Measurements from ENCODE around the gene BCL6.
A peak's percentile ranks its signal among the peaks of the same experiment; 100 is the strongest.

BCL6 gene

GRCh38 chr3:187745201-187746058 lies at the start of gene BCL6:
TSS of gene BCL6 (minus strand) at chr3:187745468. CDS start at chr3:187733693, 11,775 bp downstream.
- peak; percentile 94 for FAIRE-seq

GRCh38 chr3:187794731-187795130 lies 49.5 kb upstream of the BCL6 start:
- FAIRE-seq, result no peak

- FAIRE-seq, result no peak
These were observed 48.4 kb upstream of the BCL6 start for GRCh38 chr3:187793618-187794017.

GRCh38 chr3:187792521-187792920 lies 47.3 kb upstream of the BCL6 start:
- no peak for FAIRE-seq

GRCh38 chr3:187789872-187790271 lies 44.6 kb upstream of the BCL6 start:
- FAIRE-seq, result no peak

GRCh38 chr3:187788984-187789857 lies 44.0 kb upstream of the BCL6 start:
- FAIRE-seq, result no peak

- no peak for FAIRE-seq
These were observed 37.8 kb upstream of the BCL6 start for GRCh38 chr3:187783098-187783497.

GRCh38 chr3:187782006-187782405 lies 36.7 kb upstream of the BCL6 start:
- no peak for FAIRE-seq

GRCh38 chr3:187781001-187781400 lies 35.7 kb upstream of the BCL6 start:
- no peak for FAIRE-seq

- no peak for FAIRE-seq
These were observed 33.5 kb upstream of the BCL6 start for GRCh38 chr3:187778726-187779125.

GRCh38 chr3:187777331-187777941 lies 32.2 kb upstream of the BCL6 start:
- no peak for FAIRE-seq

- FAIRE-seq, result no peak
These were observed 30.3 kb upstream of the BCL6 start for GRCh38 chr3:187775549-187775948.

- FAIRE-seq, result no peak
These were observed 29.0 kb upstream of the BCL6 start for GRCh38 chr3:187774185-187774789.

GRCh38 chr3:187773233-187774184 lies 28.2 kb upstream of the BCL6 start:
- FAIRE-seq, result no peak

GRCh38 chr3:187770224-187770623 lies 25.0 kb upstream of the BCL6 start:
- FAIRE-seq, result no peak

GRCh38 chr3:187769771-187770170 lies 24.5 kb upstream of the BCL6 start:
- FAIRE-seq, result no peak

GRCh38 chr3:187767266-187768012 lies 22.2 kb upstream of the BCL6 start:
- FAIRE-seq, result no peak

- no peak for FAIRE-seq
These were observed 20.1 kb upstream of the BCL6 start for GRCh38 chr3:187765342-187765741.

- no peak for FAIRE-seq
These were observed 18.8 kb upstream of the BCL6 start for GRCh38 chr3:187763850-187764648.

- no peak for FAIRE-seq
These were observed 17.5 kb upstream of the BCL6 start for GRCh38 chr3:187762792-187763191.
